GM12864 (cell line): Measurements from ENCODE around the gene ADAM19.

Experiments used
- DNase-seq: peaks from one replicate; pipeline ENCODE4 v3.0.0-alpha.2; 2011; ENCODE audit warnings: low read depth
- H3K4me3 ChIP-seq: 2 replicates; pipeline ENCODE4 v1.5.1; 2011; ENCODE audit warnings: mild to moderate bottlenecking, low read depth, low read length, control low read depth
- TF ChIP-seq, protein P1 (sequence below): IDR thresholded peaks from 2 replicates; pipeline ENCODE4 v1.5.1; 2011; ENCODE audit warnings: low read depth, mild to moderate bottlenecking, moderate library complexity, low read length, control low read depth, inconsistent platforms; ENCODE audit errors: missing control alignments

The ADAM19 gene

DNA sequence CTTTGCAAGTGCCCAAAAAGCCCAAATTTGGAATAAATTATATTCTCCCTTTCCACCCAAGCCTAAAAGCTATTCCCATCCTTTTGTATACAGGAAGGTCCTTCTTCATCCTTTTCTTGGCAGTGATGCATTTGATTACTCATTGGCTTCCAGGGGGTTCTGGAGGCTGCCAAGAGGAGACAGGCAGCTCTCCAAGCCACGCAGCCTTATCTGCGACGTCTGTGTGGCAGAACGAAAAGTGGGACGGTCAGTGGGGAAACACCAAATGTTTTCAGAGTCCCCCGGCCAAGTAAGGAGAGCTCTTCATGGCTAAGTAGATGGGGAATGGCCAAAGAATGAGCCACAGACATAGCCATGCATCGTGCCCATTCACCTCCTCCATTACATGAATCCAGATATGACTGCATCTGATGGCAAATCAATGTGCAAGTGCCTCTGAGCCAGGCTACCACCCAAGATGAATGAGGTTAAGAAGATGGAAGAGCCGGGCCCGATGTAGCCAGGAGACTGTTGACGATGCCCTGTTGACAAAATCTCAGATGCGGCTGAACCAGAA lies 12.1 kb downstream of the ADAM19 start:
- no peak overlapping the region for H3K4me3 ChIP-seq
- no peak for DNase-seq
- TF ChIP-seq, protein P1, sequence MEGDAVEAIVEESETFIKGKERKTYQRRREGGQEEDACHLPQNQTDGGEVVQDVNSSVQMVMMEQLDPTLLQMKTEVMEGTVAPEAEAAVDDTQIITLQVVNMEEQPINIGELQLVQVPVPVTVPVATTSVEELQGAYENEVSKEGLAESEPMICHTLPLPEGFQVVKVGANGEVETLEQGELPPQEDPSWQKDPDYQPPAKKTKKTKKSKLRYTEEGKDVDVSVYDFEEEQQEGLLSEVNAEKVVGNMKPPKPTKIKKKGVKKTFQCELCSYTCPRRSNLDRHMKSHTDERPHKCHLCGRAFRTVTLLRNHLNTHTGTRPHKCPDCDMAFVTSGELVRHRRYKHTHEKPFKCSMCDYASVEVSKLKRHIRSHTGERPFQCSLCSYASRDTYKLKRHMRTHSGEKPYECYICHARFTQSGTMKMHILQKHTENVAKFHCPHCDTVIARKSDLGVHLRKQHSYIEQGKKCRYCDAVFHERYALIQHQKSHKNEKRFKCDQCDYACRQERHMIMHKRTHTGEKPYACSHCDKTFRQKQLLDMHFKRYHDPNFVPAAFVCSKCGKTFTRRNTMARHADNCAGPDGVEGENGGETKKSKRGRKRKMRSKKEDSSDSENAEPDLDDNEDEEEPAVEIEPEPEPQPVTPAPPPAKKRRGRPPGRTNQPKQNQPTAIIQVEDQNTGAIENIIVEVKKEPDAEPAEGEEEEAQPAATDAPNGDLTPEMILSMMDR = no peak

- DNase-seq = no peak
- no peak overlapping the region for H3K4me3 ChIP-seq
- TF ChIP-seq, protein P1 = no peak
These were observed 13.4 kb downstream of the ADAM19 start for GRCh38 chr5:157562111-157562581.

- DNase-seq = no peak
- no peak overlapping the region for H3K4me3 ChIP-seq
- TF ChIP-seq, protein P1 = no peak
These were observed 14.5 kb downstream of the ADAM19 start for GRCh38 chr5:157561110-157561509.

- DNase-seq = no peak
- TF ChIP-seq, protein P1 = no peak
- H3K4me3 ChIP-seq = no peak overlapping the region
These were observed 16.3 kb downstream of the ADAM19 start for GRCh38 chr5:157559301-157559700.

GRCh38 chr5:157558681-157559080 lies 16.9 kb downstream of the ADAM19 start:
- no peak overlapping the region for H3K4me3 ChIP-seq
- TF ChIP-seq, protein P1 = no peak
- DNase-seq = no peak

- TF ChIP-seq, protein P1 = no peak
- no peak for DNase-seq
- no peak overlapping the region for H3K4me3 ChIP-seq
These were observed 17.5 kb downstream of the ADAM19 start for GRCh38 chr5:157558041-157558595.
